B cell (primary cell): ENCODE data around the gene UBE2O. TPM values are rescaled to one million over a fixed set of nuclear protein-coding genes. Genes with fewer than 3 reads are reported as not detected.

Experiments
- ATAC-seq: fragments of 200-7000 bp; cut with Tn5 transposase; one replicate; pipeline ENCODE4 v1.10.0; 2021; ENCODE audit warnings: low read depth, mild to moderate bottlenecking, moderate number of reproducible peaks, moderate library complexity
- CTCF ChIA-PET: fragments of 350-600 bp; sonication (Branson Sonifier 250); formaldehyde crosslinking; loops from one replicate; lab custom pipeline; 2021; ENCODE audit warnings: antibody characterized with exemption, inconsistent platforms; lab: Charles Lee
- POLR2A ChIA-PET: fragments of 350-600 bp; sonication (Branson Sonifier 250); formaldehyde crosslinking; loops from one replicate; lab custom pipeline; 2021; ENCODE audit warnings: antibody characterized with exemption; lab: Charles Lee
- DNase-seq: peaks from one replicate; pipeline ENCODE4 v3.0.0; 2013
- H2AFZ ChIP-seq: 2 replicates; pipeline ENCODE4 v1.6.1; 2012; ENCODE audit warnings: mild to moderate bottlenecking, low read depth, low read length; ENCODE audit not compliant: insufficient read depth, poor library complexity, severe bottlenecking
- H3K27ac ChIP-seq, 2 donors: 1 replicate in 1 of 2; 2 replicates in 1 of 2; pipeline ENCODE4 v1.5.1; 2012 to 2013; ENCODE audit warnings: low read length in 2 of 2, mild to moderate bottlenecking in 2 of 2, moderate library complexity in 1 of 2
- H3K27me3 ChIP-seq, 4 experiments: fragments of 200-600 bp in 1 of 4; sonication (generic) in 1 of 4; replicated peaks in 1 of 4; 1 replicate in 2 of 4; 2 replicates in 2 of 4; pipeline versions ENCODE4 v1.6.1 to v1.7.0; 2013 to 2016; ENCODE audit warnings: low read length in 3 of 4, mild to moderate bottlenecking in 2 of 4, mixed read lengths in 1 of 4, moderate library complexity in 1 of 4; ENCODE audit not compliant: insufficient read depth in 4 of 4, control insufficient read depth in 3 of 4; ENCODE audit errors: control extremely low read depth in 1 of 4
- H3K36me3 ChIP-seq, 2 experiments: replicated peaks in 1 of 2; 1 replicate in 1 of 2; 2 replicates in 1 of 2; pipeline versions ENCODE4 v1.6.1 to v1.7.1; 2013; ENCODE audit warnings: low read length in 1 of 2; ENCODE audit not compliant: insufficient read depth in 2 of 2, control insufficient read depth in 1 of 2; ENCODE audit errors: control extremely low read depth in 1 of 2, extremely low read depth in 1 of 2
- H3K4me1 ChIP-seq, 2 donors: fragments of 200-600 bp in 1 of 2; sonication (generic) in 1 of 2; 1 replicate in 1 of 2; 2 replicates in 1 of 2; pipeline versions ENCODE4 v1.5.1 to v1.6.1; 2013 to 2017; ENCODE audit warnings: low read length in 2 of 2; ENCODE audit not compliant: control insufficient read depth in 2 of 2, insufficient read depth in 2 of 2
- H3K4me2 ChIP-seq: replicated peaks from 2 replicates; pipeline ENCODE3; 2012; ENCODE audit warnings: mild to moderate bottlenecking, low read depth, low read length; ENCODE audit not compliant: poor library complexity, severe bottlenecking
- H3K4me3 ChIP-seq, 5 experiments: fragments of 200-600 bp in 1 of 5; sonication (generic) in 1 of 5; 1 replicate in 3 of 5; 2 replicates in 2 of 5; pipeline versions ENCODE4 v1.5.1 to v1.7.0; 2011 to 2016; ENCODE audit warnings: low read length in 4 of 5, mild to moderate bottlenecking in 4 of 5, low read depth in 2 of 5, control low read depth in 1 of 5, moderate library complexity in 1 of 5; ENCODE audit not compliant: insufficient read depth in 1 of 5; ENCODE audit errors: control extremely low read depth in 1 of 5, extremely low read depth in 1 of 5
- H3K79me2 ChIP-seq: fragments of 200-600 bp; sonication (generic); one replicate; pipeline ENCODE4 v1.6.0; 2016; ENCODE audit warnings: low read length; ENCODE audit not compliant: control insufficient read depth, insufficient read depth
- H3K9ac ChIP-seq: fragments of 200-600 bp; sonication (generic); 2 replicates; pipeline ENCODE4 v1.6.1; 2017; ENCODE audit warnings: mild to moderate bottlenecking, low read length, moderate library complexity
- H3K9me3 ChIP-seq, 3 donors: one replicate each; pipeline versions ENCODE4 v1.6.1 to v1.7.1; 2013; ENCODE audit warnings: low read length in 2 of 3; ENCODE audit not compliant: control insufficient read depth in 2 of 3, insufficient read depth in 1 of 3; ENCODE audit errors: control extremely low read depth in 1 of 3
- H4K20me1 ChIP-seq: 2 replicates; pipeline ENCODE4 v1.6.0; 2012; ENCODE audit warnings: mild to moderate bottlenecking, low read length; ENCODE audit not compliant: insufficient read depth, control insufficient read depth, poor library complexity, severe bottlenecking
- H3K27ac Mint-ChIP-seq: one replicate; pipeline ENCODE4 v1.8.0; 2021; ENCODE audit warnings: mixed read lengths
- H3K27me3 Mint-ChIP-seq: one replicate; pipeline ENCODE4 v1.8.0; 2021; ENCODE audit warnings: mixed read lengths
- H3K4me1 Mint-ChIP-seq: one replicate; pipeline ENCODE4 v1.8.0; 2021; ENCODE audit warnings: mixed read lengths
- H3K4me3 Mint-ChIP-seq: one replicate; pipeline ENCODE4 v1.8.0; 2021; ENCODE audit warnings: mixed read lengths
- H3K9me3 Mint-ChIP-seq: one replicate; pipeline ENCODE4 v1.8.0; 2022; ENCODE audit warnings: mixed read lengths; ENCODE audit not compliant: insufficient read depth
- CTCF ChIP-seq: fragments of 200-600 bp; IDR thresholded peaks from one replicate; pipeline ENCODE4 v1.8.0; 2022; ENCODE audit warnings: antibody characterized with exemption, mild to moderate bottlenecking
- EZH2 ChIP-seq: IDR thresholded peaks from 2 replicates; pipeline ENCODE4 v1.6.1; 2012; ENCODE audit warnings: borderline replicate concordance, low read depth, mild to moderate bottlenecking, moderate library complexity, low read length; ENCODE audit not compliant: insufficient read depth, poor library complexity, severe bottlenecking
- WGBS: methylation state at CpG from one replicate; pipeline ENCODE4 v1.1.5; 2013; ENCODE audit warnings: missing lambda C conversion rate; ENCODE audit not compliant: insufficient coverage; 5-methylcytosine and 5-hydroxymethylcytosine counted together
- intact Hi-C: fragments of 100-400 bp; cut with micrococcal nuclease; formaldehyde crosslinking; loops from one replicate; pipeline ENCODE4 v1.10.0; 2022
- polyA plus RNA-seq: library from polyadenylated mRNA; depleted of rRNA; stranded (reverse); fragments of >200 nt; gene quantifications from 2 replicates; pipeline ENCODE4 v1.2.3, GENCODE V29; 2012
- total RNA-seq, 2 donors: library from RNA; stranded (reverse); fragments of 120-200 nt in 1 of 2; gene quantifications; 1 replicate in 1 of 2; 2 replicates in 1 of 2; pipeline versions ENCODE4 v1.2.3 to v1.2.4, GENCODE V29; 2013 to 2022

The UBE2O gene
- total and polyA plus RNA-seq, 2 donors (not counting 1 experiment from before 2014, with no cell fraction given): 41.3 to 54.0 TPM

DNA sequence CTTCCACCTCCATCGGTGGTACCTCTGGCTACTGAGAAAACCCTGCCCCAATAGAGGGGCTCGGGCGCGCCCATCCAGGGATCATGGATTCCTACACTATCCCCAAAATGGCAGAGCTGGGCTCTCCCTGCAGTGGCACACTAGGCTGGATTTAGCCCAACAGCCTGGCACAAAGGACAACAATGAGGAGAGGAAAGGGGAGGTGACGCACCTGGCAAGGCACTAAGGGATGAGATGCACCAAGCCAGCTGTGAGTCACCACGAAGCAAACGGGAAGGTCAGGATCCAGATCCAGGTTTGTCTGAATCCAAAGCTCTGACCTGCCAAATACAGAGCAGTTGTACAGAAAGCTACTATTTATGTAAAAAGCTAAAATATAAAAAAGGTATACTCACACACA is 18.1 kb downstream of the UBE2O start:
- peaks cover 100% of the 10 kb centered on the region for H3K79me2 ChIP-seq
- 94% methylated on average over 2 of the region's 7 CpGs for WGBS
- H3K9me3 Mint-ChIP-seq: no peaks in the 10 kb centered on the region
- no peaks in the 10 kb centered on the region for H3K27me3 Mint-ChIP-seq
- peaks cover 47% of the 10 kb centered on the region for H4K20me1 ChIP-seq
- H2AFZ ChIP-seq: no peak overlapping the region
- CTCF ChIA-PET: interaction anchor here (0.6 to 1.1 kb wide), 7 partner anchors 10 to 71 kb away, joined by 3 to 5 read pairs (median 3); no protein-coding TSS in a partner anchor
- H3K9ac ChIP-seq: no peak overlapping the region
- no peak overlapping the region for H3K27ac ChIP-seq
- intact Hi-C loops: no loop called here
- DNase-seq (no peak), ATAC-seq (no peak)
- H3K4me1 Mint-ChIP-seq: peaks cover 73% of the 10 kb centered on the region
- TF ChIP-seq CTCF (no peak), EZH2 (no peak)
- no peak overlapping the region for H3K4me2 ChIP-seq
- no peak overlapping the region for H3K4me3 ChIP-seq
- H3K9me3 ChIP-seq: no peaks in the 10 kb centered on the region
- peaks cover 47 to 58% of the 10 kb centered on the region in 2 donors for H3K4me1 ChIP-seq
- H3K27me3 ChIP-seq: no peaks in the 10 kb centered on the region
- peaks cover 2 to 8% of the 10 kb centered on the region in 2 experiments for H3K36me3 ChIP-seq
- H3K27ac Mint-ChIP-seq: no peak overlapping the region
- POLR2A ChIA-PET: interaction anchor here (0.7 kb wide), 1 partner anchor 192 kb away, joined by 4 read pairs; no protein-coding TSS in a partner anchor
- H3K4me3 Mint-ChIP-seq: no peak overlapping the region

DNA sequence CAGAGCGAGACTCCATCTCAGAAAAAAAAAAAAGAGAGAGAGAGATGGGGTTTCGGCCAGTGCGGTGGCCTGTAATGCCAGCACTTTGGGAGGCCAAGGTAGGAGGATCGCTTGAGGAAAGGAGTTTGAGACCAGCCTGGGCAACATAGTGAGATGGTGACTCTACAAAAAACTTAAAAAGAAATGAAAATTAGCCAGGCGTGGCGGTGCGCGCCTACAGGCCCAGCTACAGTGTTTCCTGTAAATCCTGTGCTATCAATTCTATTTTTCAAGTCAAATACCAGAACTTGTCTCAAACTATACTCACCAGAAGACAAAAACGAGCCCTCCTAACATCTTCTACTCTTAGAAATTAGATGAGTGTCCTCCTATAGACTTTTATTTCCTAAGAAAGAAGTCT is 19.3 kb downstream of the UBE2O start:
- ATAC-seq: peak; percentile 39
- intact Hi-C loops: no loop called here
- H3K27ac Mint-ChIP-seq: peak overlapping the region; percentile 70
- peaks cover 68% of the 10 kb centered on the region for H3K4me1 Mint-ChIP-seq
- Histone ChIP-seq H2AFZ (peak overlapping the region; percentile 38), H3K79me2 (peaks cover 93% of the 10 kb centered on the region), H3K4me3 (no peak overlapping the region), H4K20me1 (peaks cover 35% of the 10 kb centered on the region), H3K9ac (peak overlapping the region; percentile 25), H3K4me2 (peak overlapping the region; percentile 51), H3K4me1 (peaks cover 51 to 62% of the 10 kb centered on the region in 2 donors), H3K27me3 (no peaks in the 10 kb centered on the region), H3K9me3 (no peaks in the 10 kb centered on the region), H3K36me3 (peaks cover 0 to 2% of the 10 kb centered on the region in 2 experiments), H3K27ac (peak overlapping the region; percentile 29 to 71)
- POLR2A ChIA-PET: interaction anchor here (1.0 kb wide), 1 partner anchor 19 kb away, joined by 3 read pairs; the partner anchor contains the start of gene UBE2O
- no peak for DNase-seq
- H3K4me3 Mint-ChIP-seq: peak overlapping the region; percentile 20
- no peaks in the 10 kb centered on the region for H3K27me3 Mint-ChIP-seq
- TF ChIP-seq CTCF: no peak
- TF ChIP-seq EZH2: no peak
- CTCF ChIA-PET: interaction anchor here (1.0 to 1.1 kb wide), 2 partner anchors 20 to 25 kb away, joined by 3 read pairs; no protein-coding TSS in a partner anchor
- 63% methylated on average over 8 of the region's 9 CpGs for WGBS
- H3K9me3 Mint-ChIP-seq: no peaks in the 10 kb centered on the region
